GM12892 (cell line): ENCODE results near the gene IRF3.

ENCODE experiments used
- POLR2A ChIP-seq: IDR thresholded peaks from 2 replicates; pipeline ENCODE4 v1.6.1; 2011; ENCODE audit warnings: low read depth, low read length, control low read depth
- POLR2AphosphoS5 ChIP-seq: IDR thresholded peaks from 2 replicates; pipeline ENCODE4 v1.6.1; 2011; ENCODE audit warnings: low read depth, low read length, control low read depth
- TAF1 ChIP-seq: IDR thresholded peaks from 2 replicates; pipeline ENCODE4 v1.6.1; 2011; ENCODE audit warnings: low read depth, mild to moderate bottlenecking, control low read depth, low read length, borderline replicate concordance

DNA sequence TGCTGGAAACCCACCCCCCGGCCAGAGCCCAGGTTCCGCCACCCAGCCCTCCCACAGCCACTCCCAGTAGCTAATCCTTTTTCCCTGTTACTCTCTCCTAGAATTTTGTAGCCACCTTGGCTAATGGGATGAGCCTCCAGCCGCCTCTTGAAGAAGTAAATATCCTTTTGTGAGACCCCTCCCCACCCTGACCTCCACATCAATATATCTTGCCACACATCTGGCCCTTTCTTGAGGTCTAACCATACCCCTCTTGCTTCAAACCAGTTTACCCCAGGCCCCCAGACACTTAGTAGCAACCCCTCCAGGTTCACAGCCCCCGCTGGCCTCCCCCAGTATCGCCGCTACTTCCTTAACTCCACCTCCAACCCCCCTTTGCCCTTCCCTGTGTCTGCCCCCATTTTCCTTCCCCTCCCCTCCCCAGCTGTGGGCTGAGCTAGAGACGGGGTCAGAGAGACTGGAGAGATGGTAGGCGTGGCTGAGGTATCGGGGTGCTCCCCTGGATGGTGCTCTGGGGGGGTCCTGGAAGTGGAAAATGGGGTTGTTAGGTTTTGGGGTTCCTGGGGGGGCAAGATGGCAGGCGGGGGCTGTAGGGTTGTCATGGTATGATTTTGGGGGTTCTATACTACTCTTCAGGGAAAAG, 14.2 kb upstream of the IRF3 start:
- TF ChIP-seq TAF1: no peak
- no peak for TF ChIP-seq POLR2AphosphoS5
- no peak for TF ChIP-seq POLR2A
